SU-DHL-6 (cell line): ENCODE results near the gene MUC15.

Source experiments
- CTCF ChIP-seq: fragments of 200-600 bp; sonication (generic); IDR thresholded peaks from one replicate; pipeline ENCODE4 v1.5.1; 2017; ENCODE audit warnings: antibody characterized with exemption, mild to moderate bottlenecking, low read length, moderate library complexity; ENCODE audit not compliant: insufficient read depth, poor library complexity, severe bottlenecking
- EZH2phosphoT487 ChIP-seq: fragments of 200-600 bp; sonication (generic), shearing (Covaris generic); conservative IDR thresholded peaks from 2 replicates; pipeline ENCODE4 v1.6.1; 2018; ENCODE audit warnings: mild to moderate bottlenecking, antibody characterized with exemption, low read length, moderate library complexity, mixed read lengths

GRCh38 chr11:26510164-26510563 is 61.9 kb downstream of the MUC15 start:
- TF ChIP-seq CTCF (no peak), EZH2phosphoT487 (no peak)
